ENCODE data around the gene ANK2. TPM values are rescaled to one million over a fixed set of nuclear protein-coding genes. Genes with fewer than 3 reads are reported as not detected.

The ANK2 gene
- total RNA-seq, 2 donors from 2014 or later: 21.3 to 81.6 TPM

DNA sequence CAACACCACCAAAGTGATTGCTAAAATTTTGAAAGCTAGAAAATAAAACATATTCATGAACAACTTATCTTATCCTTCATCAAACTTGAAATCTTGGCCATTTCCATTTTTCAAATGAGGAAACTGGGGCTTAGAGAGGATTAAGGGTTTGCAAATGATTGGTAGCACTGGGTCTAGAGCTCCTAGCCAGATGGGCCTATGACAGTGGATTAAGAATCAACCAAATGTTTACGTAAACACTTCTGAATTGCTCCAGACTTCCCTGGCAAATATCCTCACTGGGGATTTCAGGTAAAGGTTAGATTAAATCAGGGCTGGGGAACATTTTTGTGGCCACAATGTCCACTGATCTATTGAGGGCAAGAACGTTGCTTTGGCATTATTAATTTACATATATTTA, 241.2 kb downstream of the ANK2 start:
- DNase-seq (ENCODE audit: low spot score): no peak
- Histone ChIP-seq H3K4me3 (no peak overlapping the region), H3K27me3 (replicated peaks; ENCODE audit: insufficient read depth) (no peaks in the 10 kb centered on the region), H3K4me1 (ENCODE audit: control insufficient read depth in 1 of 2, low read depth in 2 of 2) (peaks cover 6 to 25% of the 10 kb centered on the region in 2 donors), H3K27ac (no peak overlapping the region), H3K36me3 (no peaks in the 10 kb centered on the region), H3K9me3 (no peaks in the 10 kb centered on the region)
- TF ChIP-seq, protein P1, sequence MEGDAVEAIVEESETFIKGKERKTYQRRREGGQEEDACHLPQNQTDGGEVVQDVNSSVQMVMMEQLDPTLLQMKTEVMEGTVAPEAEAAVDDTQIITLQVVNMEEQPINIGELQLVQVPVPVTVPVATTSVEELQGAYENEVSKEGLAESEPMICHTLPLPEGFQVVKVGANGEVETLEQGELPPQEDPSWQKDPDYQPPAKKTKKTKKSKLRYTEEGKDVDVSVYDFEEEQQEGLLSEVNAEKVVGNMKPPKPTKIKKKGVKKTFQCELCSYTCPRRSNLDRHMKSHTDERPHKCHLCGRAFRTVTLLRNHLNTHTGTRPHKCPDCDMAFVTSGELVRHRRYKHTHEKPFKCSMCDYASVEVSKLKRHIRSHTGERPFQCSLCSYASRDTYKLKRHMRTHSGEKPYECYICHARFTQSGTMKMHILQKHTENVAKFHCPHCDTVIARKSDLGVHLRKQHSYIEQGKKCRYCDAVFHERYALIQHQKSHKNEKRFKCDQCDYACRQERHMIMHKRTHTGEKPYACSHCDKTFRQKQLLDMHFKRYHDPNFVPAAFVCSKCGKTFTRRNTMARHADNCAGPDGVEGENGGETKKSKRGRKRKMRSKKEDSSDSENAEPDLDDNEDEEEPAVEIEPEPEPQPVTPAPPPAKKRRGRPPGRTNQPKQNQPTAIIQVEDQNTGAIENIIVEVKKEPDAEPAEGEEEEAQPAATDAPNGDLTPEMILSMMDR (IDR thresholded peaks at IDR 0.05): no peak
- ATAC-seq (ENCODE audit: insufficient number of reproducible peaks, low FRiP score, low read depth): no peak

DNA sequence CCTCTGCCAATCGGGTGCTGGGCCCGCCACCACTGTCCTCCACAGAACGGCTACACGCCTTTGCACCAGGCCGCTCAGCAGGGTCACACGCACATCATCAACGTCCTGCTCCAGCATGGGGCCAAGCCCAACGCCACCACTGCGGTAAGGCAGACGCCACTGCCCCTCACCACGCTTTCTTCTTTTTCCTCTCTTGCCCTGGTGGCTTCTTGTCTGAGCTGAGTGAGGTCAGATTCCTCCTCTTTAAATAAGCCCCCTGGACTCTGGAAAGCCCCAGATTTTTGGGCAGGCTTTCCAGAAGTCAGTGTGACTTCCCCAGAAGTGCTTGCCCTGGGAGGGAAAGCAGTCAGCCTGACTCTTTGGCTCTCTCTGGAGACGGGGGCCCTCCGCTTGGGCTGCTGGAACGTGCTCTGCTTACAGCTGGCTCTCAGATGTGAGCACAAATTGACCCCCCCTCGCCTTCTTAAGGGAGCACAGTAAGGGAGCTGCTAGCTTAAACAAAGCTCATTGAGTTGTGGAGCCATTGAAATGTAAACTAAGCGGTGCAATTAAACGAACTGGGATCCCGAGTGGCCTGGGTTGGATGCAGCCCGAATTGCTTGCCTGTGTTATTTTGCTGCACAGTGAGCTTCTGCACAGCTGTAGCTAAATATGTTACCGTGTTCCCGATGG, 243.1 kb downstream of the ANK2 start:
- no peaks in the 10 kb centered on the region for H3K27me3 ChIP-seq (replicated peaks; ENCODE audit: insufficient read depth)
- peaks cover 6 to 32% of the 10 kb centered on the region in 2 donors for H3K4me1 ChIP-seq (ENCODE audit: control insufficient read depth in 1 of 2, low read depth in 2 of 2)
- no peaks in the 10 kb centered on the region for H3K9me3 ChIP-seq
- ATAC-seq (ENCODE audit: insufficient number of reproducible peaks, low FRiP score, low read depth) (peak; percentile 11), DNase-seq (ENCODE audit: low spot score) (no peak)
- no peaks in the 10 kb centered on the region for H3K36me3 ChIP-seq
- TF ChIP-seq, protein P1 (IDR thresholded peaks at IDR 0.05): no peak
- peak overlapping the region; percentile 70 for H3K4me3 ChIP-seq
- H3K27ac ChIP-seq: peak overlapping the region; percentile 36 to 49

DNA sequence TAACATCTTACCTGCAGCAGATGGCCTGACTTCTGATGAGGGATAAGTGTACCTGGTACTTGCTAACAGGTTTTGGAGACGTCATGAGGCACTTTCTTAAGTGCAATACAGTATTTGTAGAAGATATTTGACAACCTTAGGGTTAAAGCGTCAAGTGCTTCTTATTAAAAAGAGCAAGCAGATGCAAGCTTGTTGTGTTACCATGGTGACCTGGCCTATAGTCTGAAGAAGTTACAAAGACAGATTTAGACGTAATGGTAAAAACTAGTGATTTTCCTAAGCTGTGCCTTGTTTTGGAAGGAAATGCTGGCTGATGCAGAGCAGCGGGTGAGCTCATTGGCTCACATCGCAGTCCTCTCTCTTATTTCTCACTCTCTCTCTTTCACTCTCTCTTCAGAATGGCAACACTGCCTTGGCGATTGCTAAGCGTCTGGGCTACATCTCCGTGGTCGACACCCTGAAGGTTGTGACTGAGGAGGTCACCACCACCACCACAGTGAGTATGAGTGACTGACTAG, 243.6 kb downstream of the ANK2 start:
- ATAC-seq (ENCODE audit: insufficient number of reproducible peaks, low FRiP score, low read depth): peak; percentile 40
- no peaks in the 10 kb centered on the region for H3K27me3 ChIP-seq (replicated peaks; ENCODE audit: insufficient read depth)
- H3K9me3 ChIP-seq: no peaks in the 10 kb centered on the region
- TF ChIP-seq, protein P1 (IDR thresholded peaks at IDR 0.05): no peak
- peak overlapping the region; percentile 70 for H3K4me3 ChIP-seq
- peak overlapping the region; percentile 36 to 53 for H3K27ac ChIP-seq
- no peaks in the 10 kb centered on the region for H3K36me3 ChIP-seq
- H3K4me1 ChIP-seq (ENCODE audit: control insufficient read depth in 1 of 2, low read depth in 2 of 2): peaks cover 6 to 32% of the 10 kb centered on the region in 2 donors
- DNase-seq (ENCODE audit: low spot score): no peak

DNA sequence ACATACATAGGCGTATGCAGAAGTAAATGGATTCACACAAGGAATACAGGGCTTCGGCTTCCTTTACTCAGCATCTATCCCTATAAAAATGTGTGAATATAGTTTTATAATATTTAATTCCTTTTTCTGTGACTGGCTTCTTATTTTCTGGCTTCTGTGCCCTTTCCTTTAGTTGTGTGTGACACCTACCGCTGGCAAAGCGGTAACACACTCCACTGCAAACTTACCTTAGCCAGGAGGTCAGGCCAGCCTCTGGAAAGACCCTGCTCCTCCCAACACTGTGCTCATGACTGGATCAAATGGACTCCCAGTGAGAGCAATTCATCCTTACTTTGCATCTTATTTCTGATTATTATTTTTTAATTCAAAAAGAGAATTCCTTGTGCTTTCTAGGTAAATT, 244.2 kb downstream of the ANK2 start:
- peak overlapping the region; percentile 70 for H3K4me3 ChIP-seq
- ATAC-seq (ENCODE audit: insufficient number of reproducible peaks, low FRiP score, low read depth) (no peak), DNase-seq (ENCODE audit: low spot score) (no peak)
- TF ChIP-seq, protein P1 (IDR thresholded peaks at IDR 0.05): peak; percentile 35
- no peaks in the 10 kb centered on the region for H3K27me3 ChIP-seq (replicated peaks; ENCODE audit: insufficient read depth)
- no peaks in the 10 kb centered on the region for H3K9me3 ChIP-seq
- H3K36me3 ChIP-seq: no peaks in the 10 kb centered on the region
- peaks cover 6 to 32% of the 10 kb centered on the region in 2 donors for H3K4me1 ChIP-seq (ENCODE audit: control insufficient read depth in 1 of 2, low read depth in 2 of 2)
- H3K27ac ChIP-seq: peak overlapping the region; percentile 36 to 53

DNA sequence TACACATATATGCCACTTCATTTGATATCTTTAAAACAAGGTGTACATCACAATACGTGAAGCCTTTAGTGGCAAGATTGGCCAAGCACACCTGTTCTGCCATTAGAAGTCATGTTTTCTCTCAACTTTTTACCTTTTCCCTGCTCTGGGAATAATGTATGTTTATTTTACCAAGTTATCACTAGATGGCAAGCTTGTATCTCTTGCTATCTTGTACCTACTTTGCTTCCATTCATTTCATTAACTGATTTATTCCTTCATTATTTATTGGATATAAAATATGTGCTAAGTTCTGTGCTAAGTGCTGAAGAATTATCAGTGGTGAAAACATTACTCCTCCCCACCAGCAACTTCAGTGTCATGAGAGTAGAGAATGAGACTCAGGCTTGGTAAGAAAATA, 245.5 kb downstream of the ANK2 start:
- H3K4me3 ChIP-seq: no peak overlapping the region
- DNase-seq (ENCODE audit: low spot score) (no peak), ATAC-seq (ENCODE audit: insufficient number of reproducible peaks, low FRiP score, low read depth) (no peak)
- peaks cover 6 to 32% of the 10 kb centered on the region in 2 donors for H3K4me1 ChIP-seq (ENCODE audit: control insufficient read depth in 1 of 2, low read depth in 2 of 2)
- TF ChIP-seq, protein P1 (IDR thresholded peaks at IDR 0.05): no peak
- no peak overlapping the region for H3K27ac ChIP-seq
- no peaks in the 10 kb centered on the region for H3K36me3 ChIP-seq
- H3K9me3 ChIP-seq: no peaks in the 10 kb centered on the region
- H3K27me3 ChIP-seq (replicated peaks; ENCODE audit: insufficient read depth): no peaks in the 10 kb centered on the region
